ENCODE data around the gene MED13L. TPM values are rescaled to one million over a fixed set of nuclear protein-coding genes. Genes with fewer than 3 reads are reported as not detected.

Gene MED13L
- total RNA-seq, 2 donors from 2014 or later = 121 to 142 TPM

GRCh38 chr12:116059904-116060303, 217.6 kb downstream of the MED13L start:
- H3K36me3 Mint-ChIP-seq = no peaks in the 10 kb centered on the region
- ATAC-seq (no peak), DNase-seq (ENCODE audit: low spot score) (no peak)
- no peaks in the 10 kb centered on the region for H3K27me3 Mint-ChIP-seq
- peak overlapping the region; percentile 88 to 99 for H3K27ac Mint-ChIP-seq
- no peaks in the 10 kb centered on the region for H3K9me3 Mint-ChIP-seq
- H3K4me1 Mint-ChIP-seq (ENCODE audit: low read depth in 2 of 2) = peaks cover 20 to 24% of the 10 kb centered on the region in 2 donors
- H3K4me3 Mint-ChIP-seq = peak overlapping the region; percentile 82

GRCh38 chr12:116058574-116058973, 218.9 kb downstream of the MED13L start:
- H3K36me3 Mint-ChIP-seq = no peaks in the 10 kb centered on the region
- DNase-seq (ENCODE audit: low spot score) (no peak), ATAC-seq (no peak)
- H3K4me1 Mint-ChIP-seq (ENCODE audit: low read depth in 2 of 2) = peaks cover 27 to 28% of the 10 kb centered on the region in 2 donors
- H3K27ac Mint-ChIP-seq = peak overlapping the region in 1 of 2 donors; percentile 30
- H3K9me3 Mint-ChIP-seq = no peaks in the 10 kb centered on the region
- no peak overlapping the region for H3K4me3 Mint-ChIP-seq
- H3K27me3 Mint-ChIP-seq = no peaks in the 10 kb centered on the region

DNA sequence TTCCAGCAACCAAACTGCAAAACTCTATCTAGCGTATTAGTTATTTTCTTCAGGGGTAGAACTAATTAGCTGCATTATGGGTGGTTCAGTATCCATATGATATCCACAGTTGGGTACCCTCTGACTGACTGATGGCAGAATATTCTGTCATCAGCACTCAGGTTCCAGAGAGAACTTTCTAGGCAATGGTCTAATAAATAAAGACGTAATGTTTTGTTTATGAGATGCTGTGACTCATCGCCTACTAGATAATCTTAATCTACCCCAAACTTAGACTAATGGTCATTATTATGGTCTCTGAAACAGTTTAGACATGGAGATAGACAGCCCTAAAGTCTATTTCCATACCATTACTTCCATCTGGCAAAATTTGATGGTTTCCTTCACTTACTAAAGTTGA, 220.1 kb downstream of the MED13L start:
- Mint-ChIP-seq H3K27me3 (no peaks in the 10 kb centered on the region), H3K4me1 (ENCODE audit: low read depth in 2 of 2) (peaks cover 29 to 32% of the 10 kb centered on the region in 2 donors), H3K4me3 (no peak overlapping the region), H3K9me3 (no peaks in the 10 kb centered on the region), H3K27ac (peak overlapping the region in 1 of 2 donors; percentile 57), H3K36me3 (no peaks in the 10 kb centered on the region)
- ATAC-seq (no peak), DNase-seq (ENCODE audit: low spot score) (no peak)

DNA sequence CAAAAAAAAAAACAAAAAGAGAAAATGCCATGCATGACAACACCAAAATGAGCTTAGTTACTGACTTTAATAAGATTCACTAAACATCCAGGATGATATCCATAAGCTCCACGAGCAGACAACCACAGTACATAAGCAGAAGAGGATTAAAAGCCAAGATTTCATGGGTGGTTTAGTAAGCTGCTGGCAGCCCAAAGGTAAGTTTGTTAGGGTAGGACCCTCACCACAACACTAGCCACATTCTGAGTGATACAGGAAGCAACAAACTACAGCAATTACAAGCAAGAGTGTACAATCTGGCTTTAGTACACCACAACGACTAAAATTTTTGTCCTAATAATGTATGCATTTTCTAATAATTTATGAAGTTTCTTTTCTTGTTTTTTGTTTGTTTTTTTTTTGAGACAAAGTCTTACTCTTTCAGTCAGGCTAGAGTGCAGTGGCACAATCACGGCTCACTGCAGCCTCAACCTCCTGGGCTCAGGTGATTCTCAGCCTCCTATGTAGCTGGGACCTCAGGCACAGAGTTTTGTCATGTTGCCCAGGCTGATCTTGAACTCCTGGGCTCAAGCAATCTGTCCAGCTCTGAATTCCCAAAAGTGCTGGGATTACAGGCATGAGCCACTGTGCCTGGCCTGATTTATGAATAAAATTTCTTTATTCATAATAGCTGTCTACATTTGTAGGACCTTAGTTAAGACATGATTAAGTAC, 221.4 kb downstream of the MED13L start:
- Mint-ChIP-seq H3K36me3 (no peaks in the 10 kb centered on the region), H3K9me3 (no peaks in the 10 kb centered on the region), H3K4me1 (ENCODE audit: low read depth in 2 of 2) (peaks cover 33 to 35% of the 10 kb centered on the region in 2 donors), H3K27ac (peak overlapping the region; percentile 22 to 42), H3K27me3 (no peaks in the 10 kb centered on the region), H3K4me3 (peak overlapping the region; percentile 49)
- DNase-seq (ENCODE audit: low spot score) (no peak), ATAC-seq (peak in 1 of 2 donors; percentile 80)

DNA sequence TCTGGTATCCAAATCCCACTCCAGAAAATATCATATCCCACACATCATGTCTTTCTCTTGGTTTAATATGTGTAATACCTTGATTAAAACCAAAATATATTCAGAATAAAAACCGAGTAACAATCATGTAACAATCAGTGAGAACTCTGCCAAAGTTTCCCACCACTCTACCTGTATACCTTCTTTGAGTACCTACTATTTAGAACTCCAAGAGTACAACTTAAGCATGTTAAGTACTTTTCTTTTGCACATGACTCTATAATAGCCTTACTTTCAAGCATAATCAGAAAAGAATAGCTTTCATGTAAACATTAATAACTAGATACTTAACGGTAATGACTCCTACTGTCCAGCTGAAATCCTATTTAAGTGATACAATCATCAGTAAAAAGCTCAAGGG, 223.2 kb downstream of the MED13L start:
- H3K4me1 Mint-ChIP-seq (ENCODE audit: low read depth in 2 of 2) = peaks cover 28 to 35% of the 10 kb centered on the region in 2 donors
- no peak for DNase-seq (ENCODE audit: low spot score)
- ATAC-seq = no peak
- no peaks in the 10 kb centered on the region for H3K9me3 Mint-ChIP-seq
- H3K27ac Mint-ChIP-seq = peak overlapping the region; percentile 3 to 21
- no peaks in the 10 kb centered on the region for H3K36me3 Mint-ChIP-seq
- no peak overlapping the region for H3K4me3 Mint-ChIP-seq
- H3K27me3 Mint-ChIP-seq = no peaks in the 10 kb centered on the region

DNA sequence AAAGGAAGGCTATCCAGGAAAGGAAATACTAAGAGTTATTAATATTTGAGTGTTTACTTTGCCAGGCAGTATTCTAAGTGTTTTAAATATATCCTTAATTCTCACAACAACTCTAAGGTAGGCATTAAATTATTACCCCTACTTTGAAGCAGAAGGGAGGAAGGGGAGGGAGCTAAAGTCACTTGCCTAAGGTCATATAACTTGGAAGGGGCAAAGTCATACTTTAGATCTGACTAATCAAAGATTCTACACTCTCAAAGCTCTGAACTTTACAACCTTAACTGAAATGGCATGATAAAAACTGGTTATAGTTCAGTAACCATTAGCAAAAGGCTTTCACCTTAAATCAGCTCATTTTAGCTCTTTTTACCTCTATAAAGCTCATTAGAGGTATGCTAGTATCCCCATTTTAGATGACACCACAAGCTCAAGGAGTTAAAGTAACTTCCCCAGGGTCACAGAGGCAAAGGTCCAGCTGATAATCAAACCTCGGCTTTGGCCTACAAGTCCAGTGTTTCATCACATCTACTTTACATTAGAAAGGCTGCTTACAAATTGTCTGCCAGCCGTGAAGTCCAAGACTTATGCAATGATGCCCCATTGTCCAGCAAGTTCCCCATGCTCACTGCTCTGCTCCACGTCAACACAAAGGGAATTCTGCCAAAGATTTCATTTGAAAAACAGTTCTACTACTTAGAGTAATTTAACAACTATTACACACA, 223.9 kb downstream of the MED13L start:
- H3K4me1 Mint-ChIP-seq (ENCODE audit: low read depth in 2 of 2) = peaks cover 28 to 35% of the 10 kb centered on the region in 2 donors
- H3K27me3 Mint-ChIP-seq = no peaks in the 10 kb centered on the region
- DNase-seq (ENCODE audit: low spot score) (no peak), ATAC-seq (peak in 1 of 2 donors; percentile 57)
- no peak overlapping the region for H3K4me3 Mint-ChIP-seq
- peak overlapping the region; percentile 3 to 21 for H3K27ac Mint-ChIP-seq
- H3K9me3 Mint-ChIP-seq = no peaks in the 10 kb centered on the region
- no peaks in the 10 kb centered on the region for H3K36me3 Mint-ChIP-seq

GRCh38 chr12:116050275-116050674, 227.2 kb downstream of the MED13L start:
- Mint-ChIP-seq H3K9me3 (no peaks in the 10 kb centered on the region), H3K4me3 (no peak overlapping the region), H3K27me3 (no peaks in the 10 kb centered on the region), H3K27ac (peak overlapping the region in 1 of 2 donors; percentile 68), H3K36me3 (no peaks in the 10 kb centered on the region), H3K4me1 (ENCODE audit: low read depth in 2 of 2) (peaks cover 25 to 29% of the 10 kb centered on the region in 2 donors)
- DNase-seq (ENCODE audit: low spot score) (no peak), ATAC-seq (no peak)

DNA sequence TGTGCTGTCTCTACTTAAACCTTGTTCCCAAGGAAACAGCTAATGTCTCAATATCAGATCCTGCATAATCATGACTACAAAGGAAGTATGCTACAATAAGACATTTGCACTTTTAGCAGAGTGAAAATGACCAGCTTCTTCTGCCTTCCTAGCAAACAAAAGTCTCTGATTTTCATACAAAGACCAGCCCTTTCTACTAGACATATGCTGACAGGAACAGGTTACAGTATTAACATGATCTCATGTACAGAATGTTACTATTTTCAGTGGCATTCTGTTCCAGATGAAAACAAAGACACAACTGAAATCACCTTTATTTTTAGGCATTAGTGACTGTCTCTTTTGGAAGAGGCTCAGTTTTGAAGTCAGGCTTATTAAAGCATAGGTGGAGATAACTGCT, 228.6 kb downstream of the MED13L start:
- Mint-ChIP-seq H3K4me1 (ENCODE audit: low read depth in 2 of 2) (peaks cover 29 to 33% of the 10 kb centered on the region in 2 donors), H3K4me3 (no peak overlapping the region), H3K9me3 (no peaks in the 10 kb centered on the region), H3K36me3 (no peaks in the 10 kb centered on the region), H3K27me3 (no peaks in the 10 kb centered on the region), H3K27ac (no peak overlapping the region)
- ATAC-seq = no peak
- no peak for DNase-seq (ENCODE audit: low spot score)

DNA sequence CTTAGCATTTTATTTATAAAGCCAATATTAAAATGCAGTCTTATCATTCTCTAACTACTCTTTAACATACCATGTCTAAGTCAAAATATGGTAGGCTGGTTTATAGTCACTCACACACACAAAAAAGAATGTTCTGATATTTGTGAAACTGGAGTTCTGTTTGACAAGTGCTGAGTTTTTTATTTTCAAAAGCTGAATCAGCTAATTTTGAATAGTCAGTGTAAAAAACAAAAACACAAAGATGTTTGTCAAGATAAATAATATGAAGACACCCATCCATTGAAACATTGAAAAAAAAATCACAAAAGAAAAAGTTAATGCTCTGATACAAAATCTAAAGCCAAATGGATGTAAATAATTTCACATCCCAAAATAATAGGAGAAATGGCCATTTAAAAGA, 231.5 kb downstream of the MED13L start:
- peaks cover 28 to 30% of the 10 kb centered on the region in 2 donors for H3K4me1 Mint-ChIP-seq (ENCODE audit: low read depth in 2 of 2)
- DNase-seq (ENCODE audit: low spot score) (no peak), ATAC-seq (no peak)
- no peaks in the 10 kb centered on the region for H3K36me3 Mint-ChIP-seq
- no peak overlapping the region for H3K4me3 Mint-ChIP-seq
- no peaks in the 10 kb centered on the region for H3K27me3 Mint-ChIP-seq
- no peak overlapping the region for H3K27ac Mint-ChIP-seq
- no peaks in the 10 kb centered on the region for H3K9me3 Mint-ChIP-seq

- H3K4me3 Mint-ChIP-seq = no peak overlapping the region
Measured at GRCh38 chr12:116045150-116045549, 232.3 kb downstream of the MED13L start.

DNA sequence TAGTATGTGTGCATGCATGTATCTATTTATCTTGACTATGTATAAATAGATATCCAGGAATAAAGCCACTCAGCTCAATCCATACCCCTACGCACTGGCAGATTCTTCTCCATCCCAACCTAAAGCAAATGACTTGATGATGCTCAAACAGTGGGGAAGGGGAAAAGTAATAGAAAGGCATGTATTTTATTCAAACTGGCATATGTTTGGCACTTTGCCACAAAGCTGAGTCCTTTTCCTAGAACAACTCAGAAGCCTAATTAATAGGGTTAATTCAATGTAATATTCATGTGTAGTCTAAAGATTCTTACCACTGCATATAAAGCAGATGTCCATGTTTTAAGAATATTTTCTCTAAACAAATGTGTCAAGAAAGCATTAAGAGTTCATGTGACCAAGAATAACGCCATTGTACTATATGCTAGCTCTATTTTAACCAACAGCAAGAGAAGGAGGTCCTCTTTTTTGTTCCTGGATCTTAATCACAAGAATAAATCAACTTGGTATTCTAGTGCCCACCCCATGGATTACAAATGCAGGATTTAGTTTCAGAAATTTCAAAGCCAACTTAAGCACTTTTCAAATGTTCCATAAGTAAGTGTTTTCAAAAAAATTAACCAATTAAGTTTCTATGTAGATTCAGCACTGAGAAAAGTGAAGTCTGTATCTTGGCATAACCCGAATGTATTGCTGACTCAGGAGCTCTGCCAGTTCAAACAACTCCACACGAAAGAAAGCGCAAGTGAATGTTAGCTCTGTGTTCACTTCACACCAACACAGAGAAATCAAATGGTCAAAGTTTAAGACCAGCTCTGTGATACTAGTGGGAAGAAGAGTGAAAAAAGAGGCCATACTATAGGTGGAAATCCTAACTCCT, 233.6 kb downstream of the MED13L start:
- Mint-ChIP-seq H3K27me3 (no peaks in the 10 kb centered on the region), H3K4me1 (ENCODE audit: low read depth in 2 of 2) (peaks cover 41 to 42% of the 10 kb centered on the region in 2 donors), H3K36me3 (no peaks in the 10 kb centered on the region), H3K4me3 (no peak overlapping the region), H3K27ac (no peak overlapping the region), H3K9me3 (peaks cover 3% of the 10 kb centered on the region)
- DNase-seq (ENCODE audit: low spot score) = no peak
- ATAC-seq = no peak

More at GRCh38 chr12:116045150-116045549, 232.3 kb downstream of the MED13L start:
- no peaks in the 10 kb centered on the region for H3K27me3 Mint-ChIP-seq
- peaks cover 33 to 35% of the 10 kb centered on the region in 2 donors for H3K4me1 Mint-ChIP-seq (ENCODE audit: low read depth in 2 of 2)
- H3K36me3 Mint-ChIP-seq = no peaks in the 10 kb centered on the region
- no peak for ATAC-seq
- H3K27ac Mint-ChIP-seq = no peak overlapping the region
- no peaks in the 10 kb centered on the region for H3K9me3 Mint-ChIP-seq
- DNase-seq (ENCODE audit: low spot score) = no peak

DNA sequence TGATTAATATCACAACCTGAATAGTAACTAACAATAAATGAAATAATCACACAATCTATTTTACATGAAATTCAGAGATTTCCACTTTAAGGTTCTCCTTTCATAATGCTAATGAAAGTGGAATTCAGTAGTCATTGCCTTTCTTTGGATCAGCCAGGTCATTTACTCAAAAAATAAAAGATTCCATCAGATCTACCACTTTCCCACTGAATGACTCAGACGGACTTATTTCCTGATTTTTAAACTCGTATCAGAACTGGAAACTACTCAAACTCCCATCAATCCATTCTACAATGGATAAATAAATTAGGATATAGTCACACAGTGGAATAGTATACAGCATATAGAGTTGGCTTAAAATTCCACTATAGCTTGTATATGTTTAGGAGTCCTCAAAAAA, 237.1 kb downstream of the MED13L start:
- Mint-ChIP-seq H3K36me3 (no peaks in the 10 kb centered on the region), H3K9me3 (peaks cover 3% of the 10 kb centered on the region), H3K4me3 (no peak overlapping the region), H3K27ac (peak overlapping the region in 1 of 2 donors; percentile 28), H3K27me3 (no peaks in the 10 kb centered on the region), H3K4me1 (ENCODE audit: low read depth in 2 of 2) (peaks cover 32 to 35% of the 10 kb centered on the region in 2 donors)
- ATAC-seq = no peak
- no peak for DNase-seq (ENCODE audit: low spot score)

- H3K4me3 Mint-ChIP-seq = no peak overlapping the region
- H3K36me3 Mint-ChIP-seq = no peaks in the 10 kb centered on the region
- no peak overlapping the region for H3K27ac Mint-ChIP-seq
- DNase-seq (ENCODE audit: low spot score) (no peak), ATAC-seq (no peak)
- H3K4me1 Mint-ChIP-seq (ENCODE audit: low read depth in 2 of 2) = peaks cover 22 to 33% of the 10 kb centered on the region in 2 donors
- H3K9me3 Mint-ChIP-seq = peaks cover 3% of the 10 kb centered on the region
- no peaks in the 10 kb centered on the region for H3K27me3 Mint-ChIP-seq
Measured at GRCh38 chr12:116039081-116039480, 238.4 kb downstream of the MED13L start.

Data from natural killer cell treated with Interleukin-12 subunit alpha and Interleukin-12 subunit beta and Interleukin-15 and Interleukin-18, amount 100 ng/mL, for 72 hours (primary cell).